Stimulated activated CD4-positive, alpha-beta T cell treated with anti-CD3 and anti-CD28 coated beads, Interleukin-4, amount 100 ng/mL, for 4 hours (primary cell): ENCODE measurements around the gene MTERF1.

ENCODE experiments used
- DNase-seq, 2 experiments: peaks; one replicate each; pipeline ENCODE4 v3.0.0-alpha.2; 2020

The MTERF1 gene

GRCh38 chr7:91827169-91827568, 53.3 kb downstream of the MTERF1 start:
- DNase-seq, result no peak

DNA sequence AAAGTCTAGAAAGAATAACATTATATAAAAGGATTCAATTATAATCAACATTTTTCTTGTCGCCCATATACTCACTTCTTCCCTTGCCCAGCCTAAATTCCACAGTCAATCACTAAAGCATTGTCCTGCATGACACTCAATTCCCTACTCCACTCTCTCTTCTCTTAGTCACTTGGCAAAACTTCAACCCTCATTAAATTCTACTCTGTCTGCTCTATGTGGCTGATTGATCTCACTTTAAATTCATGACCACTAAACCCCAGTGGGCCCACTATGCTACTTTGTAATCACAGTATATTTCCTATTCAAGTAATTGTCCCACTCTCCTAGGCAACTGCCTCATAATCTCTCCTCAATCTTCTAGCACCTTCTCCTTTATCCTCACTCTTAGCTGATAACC, 54.1 kb downstream of the MTERF1 start:
- DNase-seq, result no peak

DNA sequence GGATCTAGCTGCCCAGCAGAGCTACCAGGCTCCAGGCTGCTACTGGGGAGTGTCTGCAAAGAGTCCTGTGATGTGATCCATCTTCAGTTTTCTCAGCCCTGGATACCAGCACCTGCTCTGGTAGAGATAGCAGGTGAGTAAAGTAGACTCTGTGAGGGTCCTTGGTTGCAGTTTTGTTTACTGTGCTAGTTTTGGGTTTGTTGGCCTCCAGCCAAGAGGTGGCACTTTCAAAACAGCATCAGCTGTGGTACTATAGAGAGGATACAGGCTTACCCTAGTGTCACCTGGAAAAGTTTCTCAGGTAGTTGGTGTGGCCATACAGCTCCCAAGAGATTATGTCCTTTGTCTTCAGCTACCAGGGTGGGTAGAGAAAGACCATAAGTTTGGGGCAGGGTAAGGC, 56.3 kb downstream of the MTERF1 start:
- no peak for DNase-seq
